GM10266 (cell line): Measurements from ENCODE around the gene SEMA4C.

Experiments used
- DNase-seq: peaks from one replicate; pipeline ENCODE4 v3.0.0; 2012; ENCODE audit errors: extremely low spot score
- CTCF ChIP-seq: IDR thresholded peaks from 2 replicates; pipeline ENCODE4 v1.5.1; 2012; ENCODE audit warnings: mild to moderate bottlenecking, low read depth; ENCODE audit not compliant: control insufficient read depth, insufficient read depth; ENCODE audit errors: missing control alignments

SEMA4C gene

DNA sequence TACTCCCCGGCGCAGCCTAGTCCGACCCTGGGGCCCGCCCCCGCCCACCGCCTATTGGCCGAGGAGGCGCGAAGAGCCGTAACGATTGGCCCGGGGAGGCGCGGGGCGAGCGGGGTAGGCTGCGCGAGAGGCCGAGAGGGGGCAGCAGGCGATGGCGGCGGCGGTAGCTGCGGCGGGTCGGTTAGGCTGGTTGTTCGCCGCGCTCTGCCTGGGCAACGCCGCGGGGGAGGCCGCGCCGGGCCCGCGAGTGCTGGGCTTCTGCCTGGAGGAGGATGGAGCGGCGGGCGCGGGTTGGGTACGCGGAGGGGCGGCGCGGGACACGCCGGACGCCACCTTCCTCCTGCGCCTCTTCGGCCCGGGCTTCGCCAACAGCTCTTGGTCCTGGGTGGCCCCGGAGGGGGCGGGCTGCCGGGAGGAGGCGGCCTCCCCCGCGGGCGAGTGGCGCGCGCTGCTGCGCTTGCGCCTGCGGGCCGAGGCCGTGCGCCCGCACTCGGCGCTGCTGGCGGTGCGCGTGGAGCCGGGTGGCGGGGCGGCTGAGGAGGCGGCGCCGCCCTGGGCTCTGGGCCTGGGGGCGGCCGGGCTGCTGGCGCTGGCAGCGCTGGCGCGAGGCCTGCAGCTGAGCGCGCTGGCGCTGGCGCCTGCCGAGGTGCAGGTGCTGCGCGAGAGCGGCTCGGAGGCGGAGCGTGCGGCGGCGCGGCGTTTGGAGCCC is 53.6 kb downstream of the SEMA4C start, which contains the start of gene CNNM3:
Gene CNNM3, plus strand, starts transcription at position 142 of the 709 bp plus-strand sequence. Its CDS starts 10 bp downstream, at position 152.
- DNase-seq, result peak; percentile 100
- no peak for TF ChIP-seq CTCF

DNA sequence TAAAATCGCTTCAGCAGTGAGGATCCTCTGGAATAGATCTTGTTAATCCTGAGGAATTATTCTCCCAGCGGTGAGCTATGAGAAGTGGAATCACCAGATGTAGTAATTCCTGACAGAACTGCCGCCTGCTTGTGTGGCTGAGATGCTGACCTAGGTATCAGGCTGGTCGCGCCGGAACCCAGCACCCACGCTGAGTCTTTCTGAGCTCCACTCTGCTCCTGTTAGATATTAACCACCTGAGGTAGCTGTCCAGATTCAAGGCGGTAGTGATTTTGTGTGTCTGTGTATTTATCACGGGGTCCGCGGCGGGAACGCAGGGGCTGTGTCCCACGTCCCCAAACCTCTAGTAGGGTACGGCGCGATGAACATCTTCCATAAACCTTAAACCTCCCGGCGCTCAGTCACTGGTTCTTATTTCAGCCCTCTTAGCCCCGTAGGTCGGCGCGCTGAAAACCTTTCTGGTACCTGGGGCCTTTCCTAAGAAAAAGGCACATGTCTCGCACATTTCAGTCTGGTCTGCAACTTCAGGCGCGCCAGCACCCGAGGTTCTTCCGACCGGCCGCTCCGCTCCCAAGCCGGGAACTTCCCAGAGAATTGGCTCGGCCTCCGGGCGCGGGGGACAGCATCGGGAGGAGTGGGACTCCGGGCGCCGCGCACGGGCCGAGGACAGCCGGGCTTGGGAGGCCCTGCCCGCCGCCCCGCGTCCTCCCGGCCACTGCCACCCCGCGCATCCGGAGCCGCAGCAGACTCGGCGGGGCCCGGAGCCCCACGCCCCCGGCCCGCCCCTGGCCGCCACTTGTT is 54.4 kb downstream of the SEMA4C start:
- no peak for TF ChIP-seq CTCF
- peak; percentile 70 for DNase-seq

GRCh38 chr2:96813656-96814055 is 56.2 kb downstream of the SEMA4C start:
- DNase-seq, result no peak
- TF ChIP-seq CTCF, result no peak

DNA sequence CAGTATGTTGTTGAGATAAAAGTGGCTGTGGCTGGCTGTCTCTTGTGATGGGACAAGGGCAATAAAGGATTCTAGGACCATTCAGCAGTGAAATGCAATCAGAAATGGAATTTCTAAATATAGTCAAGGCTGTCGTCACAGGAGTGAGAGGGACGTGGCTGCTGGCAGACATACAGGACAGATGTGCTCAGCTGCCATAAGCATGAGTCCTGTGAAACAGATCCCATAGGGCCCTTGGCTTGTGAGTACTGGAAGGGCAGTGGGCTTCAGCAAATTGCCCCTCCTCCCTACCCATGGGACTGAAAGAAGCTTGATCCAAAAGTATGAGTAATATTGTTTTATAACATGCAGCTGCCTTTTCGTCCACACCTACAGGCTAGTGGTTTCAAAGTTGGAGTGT is 58.0 kb downstream of the SEMA4C start:
- no peak for DNase-seq

GRCh38 chr2:96810783-96811192 is 59.1 kb downstream of the SEMA4C start:
- TF ChIP-seq CTCF, result no peak

More for the DNA sequence above, 58.0 kb downstream of the SEMA4C start:
- no peak for TF ChIP-seq CTCF

DNA sequence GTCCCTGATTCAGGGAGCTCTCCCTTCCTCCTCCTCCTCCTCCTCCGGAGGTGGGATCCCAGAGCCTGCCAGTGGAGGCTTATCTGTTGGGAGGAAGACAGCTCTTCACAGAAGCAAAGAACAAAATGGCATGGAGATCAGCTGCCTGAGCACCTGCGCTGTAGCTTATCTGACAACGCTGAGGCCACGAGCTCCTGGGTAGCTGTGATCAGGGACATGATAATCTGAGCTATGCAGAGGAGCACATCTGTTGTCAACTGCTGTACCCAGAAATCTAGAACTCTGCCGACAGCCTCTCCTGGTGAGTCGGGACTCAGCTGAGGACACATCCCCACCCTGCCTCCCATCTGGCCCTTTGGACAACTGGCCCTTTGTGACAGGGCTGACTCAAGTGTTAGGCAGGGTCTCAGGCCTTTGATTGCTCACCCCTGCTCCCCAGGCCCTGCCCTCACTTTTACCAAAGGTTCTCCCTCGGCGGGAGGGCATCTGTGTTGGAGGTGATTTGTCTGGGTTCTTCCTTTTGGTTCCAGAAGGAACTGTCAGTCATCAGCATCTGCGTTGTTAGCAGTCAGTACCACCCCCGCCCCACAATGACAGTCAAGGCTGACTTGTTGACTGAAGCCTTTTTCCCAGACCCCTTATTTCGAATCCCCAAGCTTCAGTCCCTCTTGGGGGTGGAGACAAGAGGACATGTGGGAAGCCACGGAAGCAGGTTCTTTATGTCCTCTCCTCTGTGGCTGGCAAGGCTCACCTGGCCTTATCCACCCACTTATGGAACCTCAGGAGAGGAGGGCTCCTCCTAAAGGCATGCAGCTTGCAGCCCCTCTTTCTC is 59.7 kb downstream of the SEMA4C start:
- no peak for DNase-seq
- no peak for TF ChIP-seq CTCF

More at GRCh38 chr2:96810783-96811192, 59.1 kb downstream of the SEMA4C start:
- no peak for DNase-seq
